Spinal cord (tissue), 10 donors: ENCODE results near the gene DGAT2. TPM values are rescaled to one million over a fixed set of nuclear protein-coding genes. Genes with fewer than 3 reads are reported as not detected.
"Not testable (repeated sequence)": the region's sequence is repeated elsewhere in the genome, so short reads cannot be mapped to it uniquely, and the experiment has no call there.

Experiments used
- DNase-seq, 6 donors: peaks; one replicate each; pipeline versions ENCODE4 v3.0.0 to v3.0.0-alpha.2; 2013 to 2015; ENCODE audit warnings: low spot score in 6 of 6, low read depth in 4 of 6
- H3K27ac ChIP-seq: one replicate; pipeline ENCODE4 v1.5.1; 2013; ENCODE audit warnings: low read depth, low read length, control low read depth
- H3K27me3 ChIP-seq: one replicate; pipeline ENCODE4 v1.6.1; 2013; ENCODE audit warnings: low read length; ENCODE audit not compliant: control insufficient read depth, insufficient read depth
- H3K36me3 ChIP-seq: one replicate; pipeline ENCODE4 v1.6.1; 2013; ENCODE audit warnings: low read length; ENCODE audit not compliant: control insufficient read depth, insufficient read depth
- H3K4me1 ChIP-seq: one replicate; pipeline ENCODE4 v1.6.1; 2013; ENCODE audit warnings: low read length; ENCODE audit not compliant: control insufficient read depth, insufficient read depth
- H3K4me3 ChIP-seq: one replicate; pipeline ENCODE4 v1.5.1; 2013; ENCODE audit warnings: low read depth, low read length, control low read depth
- H3K9me3 ChIP-seq: one replicate; pipeline ENCODE4 v1.6.1; 2013; ENCODE audit warnings: low read length; ENCODE audit not compliant: control insufficient read depth, insufficient read depth
- WGBS: methylation state at CpG from one replicate; pipeline ENCODE4 v1.1.5; 2013; ENCODE audit warnings: missing lambda C conversion rate; ENCODE audit not compliant: insufficient coverage; 5-methylcytosine and 5-hydroxymethylcytosine counted together
- polyA plus RNA-seq, 2 donors: library from polyadenylated mRNA; unstranded; fragments of 120-200 nt; gene quantifications; one replicate each; pipeline ENCODE4 v1.2.1, GENCODE V29; 2013; ENCODE audit not compliant: insufficient read length in 2 of 2
- total RNA-seq, 2 donors: library from RNA; depleted of rRNA in 1 of 2; stranded (reverse); fragments of 120-200 nt in 1 of 2; fragments of >200 nt in 1 of 2; gene quantifications; one replicate each; pipeline versions ENCODE4 v1.2.3 to v1.2.4, GENCODE V29; 2013 to 2014
- donor health status: healthy.

Gene DGAT2
- total and polyA plus RNA-seq, 4 donors = 5.1 to 6.4 (median 5.5) TPM

GRCh38 chr11:75748729-75749273 is 19.8 kb upstream of the DGAT2 start:
- 96% methylated on average over 4 of the region's 26 CpGs for WGBS
- H3K9me3 ChIP-seq, DNase-seq, H3K36me3 ChIP-seq, H3K27me3 ChIP-seq, H3K4me1 ChIP-seq, H3K4me3 ChIP-seq, H3K27ac ChIP-seq: not testable (repeated sequence)

GRCh38 chr11:75754933-75755332 is 13.6 kb upstream of the DGAT2 start:
- not testable (repeated sequence) for DNase-seq, H3K9me3 ChIP-seq, H3K27ac ChIP-seq, H3K4me3 ChIP-seq, H3K4me1 ChIP-seq, H3K27me3 ChIP-seq, H3K36me3 ChIP-seq

GRCh38 chr11:75757651-75758050 is 10.9 kb upstream of the DGAT2 start:
- no peaks in the 10 kb centered on the region for H3K27me3 ChIP-seq
- no peaks in the 10 kb centered on the region for H3K4me1 ChIP-seq
- 65% methylated on average over 2 of the region's 2 CpGs for WGBS
- H3K4me3 ChIP-seq = no peak overlapping the region
- no peaks in the 10 kb centered on the region for H3K36me3 ChIP-seq
- H3K9me3 ChIP-seq = no peaks in the 10 kb centered on the region
- no peak for DNase-seq
- no peak overlapping the region for H3K27ac ChIP-seq

GRCh38 chr11:75759832-75760231 is 8.7 kb upstream of the DGAT2 start:
- DNase-seq = no peak
- H3K27me3 ChIP-seq = no peaks in the 10 kb centered on the region
- H3K36me3 ChIP-seq = no peaks in the 10 kb centered on the region
- H3K4me3 ChIP-seq = no peak overlapping the region
- H3K27ac ChIP-seq = no peak overlapping the region
- H3K4me1 ChIP-seq = no peaks in the 10 kb centered on the region
- WGBS = 100% methylated on average over 1 of the region's 4 CpGs
- H3K9me3 ChIP-seq = no peaks in the 10 kb centered on the region

- Histone ChIP-seq H3K4me1 (no peaks in the 10 kb centered on the region), H3K27ac (no peak overlapping the region), H3K36me3 (no peaks in the 10 kb centered on the region), H3K9me3 (no peaks in the 10 kb centered on the region), H3K4me3 (no peak overlapping the region), H3K27me3 (no peaks in the 10 kb centered on the region)
- no peak for DNase-seq
Observed at GRCh38 chr11:75760243-75760642, 8.3 kb upstream of the DGAT2 start.

- DNase-seq = no peak
- WGBS = 85% methylated on average over 2 of the region's 3 CpGs
- no peak overlapping the region for H3K4me3 ChIP-seq
- no peak overlapping the region for H3K27ac ChIP-seq
- H3K9me3 ChIP-seq = no peaks in the 10 kb centered on the region
- no peaks in the 10 kb centered on the region for H3K4me1 ChIP-seq
- no peaks in the 10 kb centered on the region for H3K27me3 ChIP-seq
- H3K36me3 ChIP-seq = no peaks in the 10 kb centered on the region
Observed at GRCh38 chr11:75760710-75761493, 7.7 kb upstream of the DGAT2 start.

GRCh38 chr11:75762158-75762557 is 6.4 kb upstream of the DGAT2 start:
- H3K36me3 ChIP-seq = no peaks in the 10 kb centered on the region
- WGBS = 90% methylated on average over 1 of the region's 8 CpGs
- no peak overlapping the region for H3K4me3 ChIP-seq
- no peak for DNase-seq
- peaks cover under 1% of the 10 kb centered on the region for H3K27me3 ChIP-seq
- H3K9me3 ChIP-seq = no peaks in the 10 kb centered on the region
- no peak overlapping the region for H3K27ac ChIP-seq
- H3K4me1 ChIP-seq = no peaks in the 10 kb centered on the region

GRCh38 chr11:75762885-75763284 is 5.7 kb upstream of the DGAT2 start:
- Histone ChIP-seq H3K9me3 (no peaks in the 10 kb centered on the region), H3K27me3 (peaks cover 7% of the 10 kb centered on the region), H3K4me1 (peaks cover 2% of the 10 kb centered on the region), H3K27ac (no peak overlapping the region), H3K4me3 (no peak overlapping the region), H3K36me3 (no peaks in the 10 kb centered on the region)
- DNase-seq = no peak
- WGBS = 100% methylated on average over 1 of the region's 2 CpGs

- DNase-seq = no peak
- peaks cover 16% of the 10 kb centered on the region for H3K27me3 ChIP-seq
- H3K36me3 ChIP-seq = no peaks in the 10 kb centered on the region
- H3K4me3 ChIP-seq = no peak overlapping the region
- H3K9me3 ChIP-seq = no peaks in the 10 kb centered on the region
- no peak overlapping the region for H3K27ac ChIP-seq
- 41% methylated on average over 3 of the region's 3 CpGs for WGBS
- peaks cover 9% of the 10 kb centered on the region for H3K4me1 ChIP-seq
Observed at GRCh38 chr11:75763846-75764245, 4.7 kb upstream of the DGAT2 start.

GRCh38 chr11:75765116-75765515 is 3.5 kb upstream of the DGAT2 start:
- Histone ChIP-seq H3K27me3 (peaks cover 20% of the 10 kb centered on the region), H3K27ac (no peak overlapping the region), H3K9me3 (no peaks in the 10 kb centered on the region), H3K4me1 (peaks cover 13% of the 10 kb centered on the region), H3K36me3 (no peaks in the 10 kb centered on the region), H3K4me3 (no peak overlapping the region)
- WGBS = 94% methylated on average over 2 of the region's 3 CpGs
- no peak for DNase-seq
